Measurements from ENCODE around the gene NANP. TPM values are rescaled to one million over a fixed set of nuclear protein-coding genes. Genes with fewer than 3 reads are reported as not detected.

The NANP gene
- total RNA-seq, 2 donors from 2014 or later, result 3.1 to 3.3 TPM

- TF ChIP-seq CTCF (IDR thresholded peaks at IDR 0.05), result no peak
- intact Hi-C loops (cut with DNase I), result loop anchor here (5.0 kb wide), 2 partner anchors 70 to 85 kb away; no protein-coding TSS in a partner anchor
- no peak overlapping the region for H3K9ac ChIP-seq (ENCODE audit: low read depth in 2 of 2, low read length in 2 of 2)
Measured at GRCh38 chr20:25622049-25622448, 1.8 kb downstream of the NANP start.

GRCh38 chr20:25619514-25619913, 4.3 kb downstream of the NANP start:
- H3K27me3 ChIP-seq, result no peaks in the 10 kb centered on the region
- no peak overlapping the region for H3K27ac ChIP-seq
- no peak for DNase-seq
- H3K36me3 ChIP-seq, result no peaks in the 10 kb centered on the region
- intact Hi-C loops (cut with DNase I), result no loop called here
- no peak for TF ChIP-seq CTCF (IDR thresholded peaks at IDR 0.05)
- H3K4me1 ChIP-seq, result no peaks in the 10 kb centered on the region
- no peak overlapping the region for H3K4me3 ChIP-seq
- H3K9ac ChIP-seq (ENCODE audit: low read depth in 2 of 2, low read length in 2 of 2), result no peak overlapping the region
- H3K9me3 ChIP-seq, result no peaks in the 10 kb centered on the region

More at GRCh38 chr20:25622049-25622448, 1.8 kb downstream of the NANP start:
- H3K9me3 ChIP-seq, result no peaks in the 10 kb centered on the region
- H3K4me1 ChIP-seq, result no peaks in the 10 kb centered on the region
- DNase-seq, result no peak
- H3K27ac ChIP-seq, result no peak overlapping the region
- H3K36me3 ChIP-seq, result no peaks in the 10 kb centered on the region
- H3K4me3 ChIP-seq, result no peak overlapping the region
- no peaks in the 10 kb centered on the region for H3K27me3 ChIP-seq

- H3K36me3 ChIP-seq, result no peaks in the 10 kb centered on the region
- no peak overlapping the region for H3K9ac ChIP-seq (ENCODE audit: low read depth in 2 of 2, low read length in 2 of 2)
- H3K4me3 ChIP-seq, result no peak overlapping the region
- H3K9me3 ChIP-seq, result no peaks in the 10 kb centered on the region
- TF ChIP-seq CTCF (IDR thresholded peaks at IDR 0.05), result no peak
- DNase-seq, result no peak
- intact Hi-C loops (cut with DNase I), result no loop called here
- no peaks in the 10 kb centered on the region for H3K4me1 ChIP-seq
- no peak overlapping the region for H3K27ac ChIP-seq
- H3K27me3 ChIP-seq, result no peaks in the 10 kb centered on the region
Measured at GRCh38 chr20:25608774-25609173, 15.0 kb downstream of the NANP start.

GRCh38 chr20:25606094-25606695, 17.6 kb downstream of the NANP start:
- Histone ChIP-seq H3K27ac (no peak overlapping the region), H3K9me3 (no peaks in the 10 kb centered on the region), H3K4me1 (no peaks in the 10 kb centered on the region), H3K36me3 (no peaks in the 10 kb centered on the region), H3K27me3 (no peaks in the 10 kb centered on the region), H3K9ac (ENCODE audit: low read depth in 2 of 2, low read length in 2 of 2) (no peak overlapping the region), H3K4me3 (no peak overlapping the region)
- no peak for DNase-seq
- intact Hi-C loops (cut with DNase I), result no loop called here
- TF ChIP-seq CTCF (IDR thresholded peaks at IDR 0.05), result no peak

GRCh38 chr20:25605148-25605547, 18.7 kb downstream of the NANP start:
- no peak overlapping the region for H3K4me3 ChIP-seq
- no peaks in the 10 kb centered on the region for H3K9me3 ChIP-seq
- H3K4me1 ChIP-seq, result no peaks in the 10 kb centered on the region
- no peak overlapping the region for H3K27ac ChIP-seq
- no peaks in the 10 kb centered on the region for H3K27me3 ChIP-seq
- intact Hi-C loops (cut with DNase I), result no loop called here
- no peak overlapping the region for H3K9ac ChIP-seq (ENCODE audit: low read depth in 2 of 2, low read length in 2 of 2)
- no peak for DNase-seq
- no peaks in the 10 kb centered on the region for H3K36me3 ChIP-seq
- TF ChIP-seq CTCF (IDR thresholded peaks at IDR 0.05), result no peak

Data from colonic mucosa (tissue), 4 donors.